Kidney (tissue), 14 donors: ENCODE results near the gene ULK3. TPM values are rescaled to one million over a fixed set of nuclear protein-coding genes. Genes with fewer than 3 reads are reported as not detected.

Experiments
- DNase-seq, 5 donors: peaks; one replicate each; pipeline ENCODE4 v3.0.0-alpha.2; 2013 to 2020
- FAIRE-seq: peaks from 2 replicates; lab custom pipeline; 2012; peaks lifted over from hg19 to GRCh38; lab: Jason Lieb, UNC
- H3K27ac ChIP-seq, 2 donors: one replicate each; pipeline ENCODE4 v1.7.0; 2013; ENCODE audit warnings: low read depth in 2 of 2, low read length in 2 of 2, inconsistent platforms in 1 of 2
- H3K27me3 ChIP-seq: one replicate; pipeline ENCODE4 v1.7.1; 2013; ENCODE audit warnings: low read length, inconsistent platforms; ENCODE audit not compliant: control insufficient read depth, insufficient read depth
- H3K36me3 ChIP-seq, 3 donors: one replicate each; pipeline versions ENCODE4 v1.7.0 to v1.7.1; 2013; ENCODE audit warnings: low read length in 3 of 3, control low read depth in 1 of 3, inconsistent platforms in 1 of 3; ENCODE audit not compliant: insufficient read depth in 3 of 3, control insufficient read depth in 2 of 3
- H3K4me1 ChIP-seq, 3 donors: one replicate each; pipeline versions ENCODE4 v1.7.0 to v1.7.1; 2013; ENCODE audit warnings: low read length in 3 of 3, inconsistent platforms in 1 of 3, low read depth in 1 of 3; ENCODE audit not compliant: control insufficient read depth in 2 of 3, insufficient read depth in 2 of 3
- H3K4me3 ChIP-seq, 3 donors: one replicate each; pipeline versions ENCODE4 v1.7.0 to v1.8.1; 2013; ENCODE audit warnings: low read length in 3 of 3, control low read depth in 1 of 3, inconsistent platforms in 1 of 3
- H3K9ac ChIP-seq, 3 donors: one replicate each; pipeline versions ENCODE4 v1.7.0 to v1.7.1; 2013; ENCODE audit warnings: low read length in 3 of 3, control low read depth in 1 of 3, inconsistent platforms in 1 of 3
- H3K9me3 ChIP-seq, 3 donors: one replicate each; pipeline versions ENCODE4 v1.7.0 to v1.7.1; 2013; ENCODE audit warnings: low read length in 3 of 3, control low read depth in 1 of 3, inconsistent platforms in 1 of 3; ENCODE audit not compliant: control insufficient read depth in 2 of 3, insufficient read depth in 1 of 3
- CTCF ChIP-seq: IDR thresholded peaks from 3 replicates; pipeline ENCODE4 v1.5.1; 2012; ENCODE audit warnings: mild to moderate bottlenecking, moderate library complexity, borderline replicate concordance; ENCODE audit not compliant: insufficient read depth; ENCODE audit errors: extremely low read depth
- intact Hi-C: fragments of 100-400 bp; cut with DNase I; formaldehyde crosslinking; loops from one replicate; pipeline ENCODE4 v1.11.1; 2022
- polyA plus RNA-seq: library from polyadenylated mRNA; stranded (reverse); fragments of 350-450 nt; fragmentation: Illumina TruSeq; extraction: RNeasy Lipid Tissue Mini Kit (QIAGEN cat#74804); gene quantifications from one replicate; pipeline ENCODE4 v1.2.3, GENCODE V29; 2014; ENCODE audit warnings: low read depth, low replicate concordance; ENCODE audit not compliant: insufficient read depth
- total RNA-seq: library from RNA; stranded (reverse); fragmentation: NEBNext Ultra II Directional; extraction: Animal tissue kit (Norgen Biotek cat#: 25700); gene quantifications from one replicate; pipeline ENCODE4 v1.2.1, GENCODE V29; 2021
- donor health status: control.
- donor health status: control.
- donor health status: control.
- donor health status: control.
- donor health status: control.
- donor health status: DM: yes; HTN: yes; CAD: no.
- donor health status: Normal renal cell carcinoma (clear cell type).

The ULK3 gene
- total and polyA plus RNA-seq, 2 donors from 2014 or later = 34.5 to 36.1 TPM

GRCh38 chr15:74838746-74839525, 4.0 kb downstream of the ULK3 start:
- Histone ChIP-seq H3K9ac (no peak overlapping the region), H3K27ac (no peak overlapping the region), H3K9me3 (no peaks in the 10 kb centered on the region), H3K4me3 (no peak overlapping the region), H3K27me3 (no peaks in the 10 kb centered on the region), H3K36me3 (peaks cover 0 to 11% (median 4%) of the 10 kb centered on the region in 3 donors), H3K4me1 (peaks cover 0 to 24% (median 5%) of the 10 kb centered on the region in 3 donors)
- TF ChIP-seq CTCF = no peak
- DNase-seq (no peak), FAIRE-seq (no peak)
- intact Hi-C loops = no loop called here

- Histone ChIP-seq H3K36me3 (peaks cover 0 to 11% (median 4%) of the 10 kb centered on the region in 3 donors), H3K9ac (no peak overlapping the region), H3K4me1 (peaks cover 0 to 17% (median 0%) of the 10 kb centered on the region in 3 donors), H3K4me3 (no peak overlapping the region), H3K27me3 (no peaks in the 10 kb centered on the region), H3K27ac (no peak overlapping the region), H3K9me3 (no peaks in the 10 kb centered on the region)
- intact Hi-C loops = no loop called here
- no peak for TF ChIP-seq CTCF
- FAIRE-seq (no peak), DNase-seq (no peak)
Measured at GRCh38 chr15:74838137-74838516, 4.8 kb downstream of the ULK3 start.

GRCh38 chr15:74837482-74838136, 5.3 kb downstream of the ULK3 start:
- peaks cover 0 to 11% (median 4%) of the 10 kb centered on the region in 3 donors for H3K36me3 ChIP-seq
- H3K27me3 ChIP-seq = no peaks in the 10 kb centered on the region
- H3K4me3 ChIP-seq = no peak overlapping the region
- intact Hi-C loops = no loop called here
- no peak overlapping the region for H3K27ac ChIP-seq
- TF ChIP-seq CTCF = no peak
- H3K4me1 ChIP-seq = peaks cover 0 to 17% (median 0%) of the 10 kb centered on the region in 3 donors
- DNase-seq = no peak
- no peaks in the 10 kb centered on the region for H3K9me3 ChIP-seq
- H3K9ac ChIP-seq = no peak overlapping the region
- FAIRE-seq = no peak
